Measurements from ENCODE around the gene NTSR1.

NTSR1 gene

GRCh38 chr20:62710886-62711702 lies 2.5 kb downstream of the NTSR1 start:
- no peak for DNase-seq

DNA sequence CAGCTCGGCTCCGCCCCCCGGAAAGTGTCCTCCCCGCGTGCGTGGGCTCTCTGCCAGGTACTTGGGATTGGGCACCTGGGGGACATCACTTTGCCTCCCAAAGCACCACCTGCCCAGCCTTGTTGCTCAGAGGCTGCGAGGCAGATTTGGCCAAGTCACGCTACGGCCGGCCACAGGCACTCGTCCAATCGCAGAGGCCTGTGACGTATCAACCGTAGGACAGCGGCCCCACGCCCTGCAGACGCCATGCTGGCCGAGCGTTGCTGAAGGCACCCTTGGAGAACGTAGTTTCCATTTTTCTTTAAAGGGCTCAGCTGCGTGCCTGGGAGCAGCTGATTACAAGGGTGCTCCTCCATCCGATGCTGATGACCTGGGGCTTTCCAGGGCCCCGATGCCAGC lies 3.1 kb downstream of the NTSR1 start:
- DNase-seq: no peak

GRCh38 chr20:62712606-62713005 lies 4.0 kb downstream of the NTSR1 start:
- no peak for DNase-seq

GRCh38 chr20:62714006-62714405 lies 5.4 kb downstream of the NTSR1 start:
- DNase-seq: no peak

- DNase-seq: no peak
These were observed 6.2 kb downstream of the NTSR1 start for GRCh38 chr20:62714799-62715198.

- DNase-seq: no peak
These were observed 6.6 kb downstream of the NTSR1 start for GRCh38 chr20:62715201-62715600.

DNA sequence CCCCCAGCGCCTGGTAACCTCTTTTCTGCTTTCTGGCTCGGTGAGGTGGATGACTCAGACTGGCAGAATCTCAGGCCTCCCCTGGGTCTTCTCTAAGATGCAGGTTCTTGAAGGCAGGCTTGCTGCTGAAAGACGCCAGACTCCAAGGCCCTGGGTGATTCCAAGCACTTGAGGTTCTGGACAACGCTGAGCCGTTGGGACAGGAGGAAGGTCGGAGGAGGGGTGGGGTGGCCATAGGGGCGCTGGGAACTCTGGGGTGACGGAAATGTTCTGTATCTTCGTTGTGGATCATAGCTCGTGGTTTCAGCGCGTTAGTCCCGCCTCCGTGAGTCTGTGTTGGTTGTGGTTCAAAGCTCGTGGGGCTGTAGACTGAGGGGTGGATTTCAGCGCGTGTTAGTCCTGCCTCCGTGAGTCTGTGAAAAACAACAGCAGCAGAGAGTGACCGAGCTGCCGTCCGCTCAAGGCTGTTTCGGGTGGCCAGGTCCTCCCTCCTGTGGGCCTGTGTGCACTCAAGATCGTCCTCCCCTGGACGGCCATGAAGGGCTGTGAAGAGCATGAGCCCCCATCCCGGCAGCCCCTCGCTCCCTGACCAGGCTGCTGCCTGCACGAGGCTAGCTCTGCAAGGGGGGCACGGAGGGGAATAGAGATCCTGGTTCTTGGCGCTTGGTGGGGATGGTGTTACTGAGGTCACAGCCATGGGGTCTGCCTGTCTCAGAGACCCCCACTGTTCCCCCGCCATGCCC lies 7.7 kb downstream of the NTSR1 start:
- DNase-seq: no peak

DNA sequence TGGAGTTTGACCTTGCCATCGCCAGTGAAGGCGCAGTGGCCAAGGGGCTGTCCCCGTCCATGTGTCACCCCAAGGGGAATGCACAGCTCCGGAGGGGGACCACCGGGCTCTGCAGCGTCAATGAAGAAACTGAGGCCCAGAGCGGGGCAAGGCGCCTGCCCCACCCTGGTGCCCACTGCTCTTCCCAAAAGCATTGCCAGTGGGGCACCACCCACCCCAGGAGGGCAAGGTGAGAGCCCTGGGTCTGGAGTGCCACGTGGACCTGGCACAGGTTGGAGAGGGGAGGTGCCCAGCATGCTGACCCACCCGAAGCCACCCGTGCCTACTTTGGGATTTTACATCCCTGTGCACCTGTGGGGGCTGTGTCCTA lies 8.3 kb downstream of the NTSR1 start:
- DNase-seq: no peak

DNA sequence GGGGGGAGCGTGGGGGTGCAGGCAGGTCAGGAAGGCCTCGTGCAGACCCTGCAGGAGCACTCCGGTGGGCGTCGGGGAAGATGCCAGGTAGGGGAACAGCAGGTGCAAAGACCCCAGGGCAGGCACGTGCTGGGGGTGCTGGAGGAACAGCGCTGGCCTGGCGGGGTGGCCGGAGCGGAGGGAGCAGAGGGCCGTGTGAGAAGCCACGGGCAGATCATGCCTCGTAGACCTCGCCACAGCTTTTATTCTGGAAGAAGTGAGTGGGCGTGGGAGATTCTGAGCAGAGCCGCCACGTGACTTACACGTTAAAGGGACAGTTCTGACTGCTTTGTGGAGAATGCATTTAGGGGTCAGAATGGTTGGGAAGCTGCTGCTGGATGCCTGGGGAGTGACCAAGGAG lies 9.3 kb downstream of the NTSR1 start:
- no peak for DNase-seq

GRCh38 chr20:62718546-62718945 lies 9.9 kb downstream of the NTSR1 start:
- DNase-seq: no peak

GRCh38 chr20:62719250-62719935 lies 10.8 kb downstream of the NTSR1 start:
- DNase-seq: no peak

- DNase-seq: no peak
These were observed 13.1 kb downstream of the NTSR1 start for GRCh38 chr20:62721511-62722370.

GRCh38 chr20:62722627-62723026 lies 14.0 kb downstream of the NTSR1 start:
- no peak for DNase-seq

DNA sequence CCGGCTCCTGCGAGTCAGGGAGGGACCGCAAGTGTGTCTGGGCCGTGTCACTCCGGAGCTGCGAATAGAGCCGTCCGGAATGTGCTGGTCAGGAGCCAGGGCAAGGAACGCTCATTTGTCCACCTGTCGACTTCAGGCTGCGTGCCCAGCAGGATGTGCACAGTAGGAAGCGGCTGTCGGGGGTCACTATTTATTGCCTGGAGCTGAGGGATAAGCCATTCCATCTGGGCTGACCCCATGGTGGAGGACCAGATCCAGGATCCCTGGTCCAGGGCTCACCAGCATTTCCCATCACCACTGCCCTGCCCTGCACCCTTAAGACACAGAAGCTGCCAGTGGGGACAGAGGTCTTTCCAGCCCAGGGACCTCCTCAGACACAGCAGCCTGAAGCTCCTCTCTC lies 14.7 kb downstream of the NTSR1 start:
- DNase-seq: no peak

- no peak for DNase-seq
These were observed 15.3 kb downstream of the NTSR1 start for GRCh38 chr20:62723768-62724450.

GRCh38 chr20:62724692-62725595 lies 16.3 kb downstream of the NTSR1 start:
- DNase-seq: no peak

GRCh38 chr20:62725596-62726268 lies 17.1 kb downstream of the NTSR1 start:
- no peak for DNase-seq

DNA sequence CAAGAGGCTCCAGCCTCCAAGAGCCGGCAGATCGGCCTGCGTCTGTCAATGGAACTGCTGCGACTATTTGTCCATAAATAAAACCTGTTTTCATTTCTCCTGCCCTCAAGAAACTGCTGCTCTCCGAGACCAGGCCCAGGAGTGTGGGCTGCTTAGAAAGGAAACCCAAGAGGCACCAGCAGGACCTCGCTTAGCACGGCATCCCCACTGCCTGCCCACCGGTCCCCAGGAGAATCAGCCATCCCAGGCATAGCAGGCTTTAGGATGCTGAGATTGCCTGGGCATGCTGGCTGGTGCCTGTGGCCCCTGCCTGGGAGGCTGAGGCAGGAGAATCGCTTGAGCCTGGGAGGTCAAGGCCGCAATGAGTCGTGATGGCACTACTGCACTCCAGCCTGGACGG lies 17.6 kb downstream of the NTSR1 start:
- DNase-seq: no peak

DNA sequence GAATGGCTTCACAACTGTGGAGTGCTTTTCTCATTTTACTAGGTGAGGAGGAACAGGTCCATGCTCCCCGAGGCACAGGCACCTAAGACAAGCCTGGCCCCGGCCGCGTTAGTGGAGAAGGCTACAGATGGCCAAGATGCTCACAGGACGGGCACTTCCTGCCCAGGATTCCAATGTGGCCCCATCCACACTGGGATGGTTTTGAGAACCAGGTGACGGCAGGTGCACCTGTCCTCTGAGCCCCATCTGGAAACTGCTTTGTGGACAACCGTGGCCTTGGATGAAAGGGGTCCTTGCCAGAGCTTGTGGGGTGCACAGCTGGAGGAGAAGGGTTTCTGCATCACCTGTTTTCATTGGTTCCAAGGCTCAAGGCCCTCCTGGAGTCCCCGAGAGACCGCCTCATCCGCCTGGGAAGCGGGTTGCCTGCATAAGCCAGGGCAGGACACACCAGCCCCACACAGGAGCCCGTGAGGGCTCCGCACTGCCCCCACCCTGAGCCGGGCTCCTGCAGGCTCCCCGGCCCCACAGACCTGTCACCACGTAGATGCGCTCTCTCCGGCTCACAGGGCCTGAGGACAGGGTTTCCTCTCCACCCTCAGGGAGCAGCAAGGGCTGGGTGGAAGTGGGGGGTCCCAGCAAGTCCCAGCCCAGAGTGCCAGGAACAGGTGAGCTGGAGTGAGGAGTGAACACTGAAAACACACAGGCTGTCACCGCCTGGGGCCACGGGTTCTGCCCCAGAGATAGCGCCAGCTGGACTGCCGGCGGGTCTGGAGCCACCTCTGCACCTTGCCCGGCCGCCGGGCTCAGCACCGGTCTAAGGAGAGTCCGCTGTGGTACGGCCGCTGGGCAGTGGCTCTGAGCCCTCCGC lies 18.3 kb downstream of the NTSR1 start:
- DNase-seq: no peak

Data from NCI-H510A (cell line).